Measurements from ENCODE around the gene TMEM151B. TPM values are rescaled to one million over a fixed set of nuclear protein-coding genes. Genes with fewer than 3 reads are reported as not detected.
A peak's percentile ranks its signal among the peaks of the same experiment; 100 is the strongest.

TMEM151B gene
- total and polyA plus RNA-seq, 2 of the 13 experiments (the other 11 are each of a cell fraction or from before 2014, with no cell fraction given) = not detected

DNA sequence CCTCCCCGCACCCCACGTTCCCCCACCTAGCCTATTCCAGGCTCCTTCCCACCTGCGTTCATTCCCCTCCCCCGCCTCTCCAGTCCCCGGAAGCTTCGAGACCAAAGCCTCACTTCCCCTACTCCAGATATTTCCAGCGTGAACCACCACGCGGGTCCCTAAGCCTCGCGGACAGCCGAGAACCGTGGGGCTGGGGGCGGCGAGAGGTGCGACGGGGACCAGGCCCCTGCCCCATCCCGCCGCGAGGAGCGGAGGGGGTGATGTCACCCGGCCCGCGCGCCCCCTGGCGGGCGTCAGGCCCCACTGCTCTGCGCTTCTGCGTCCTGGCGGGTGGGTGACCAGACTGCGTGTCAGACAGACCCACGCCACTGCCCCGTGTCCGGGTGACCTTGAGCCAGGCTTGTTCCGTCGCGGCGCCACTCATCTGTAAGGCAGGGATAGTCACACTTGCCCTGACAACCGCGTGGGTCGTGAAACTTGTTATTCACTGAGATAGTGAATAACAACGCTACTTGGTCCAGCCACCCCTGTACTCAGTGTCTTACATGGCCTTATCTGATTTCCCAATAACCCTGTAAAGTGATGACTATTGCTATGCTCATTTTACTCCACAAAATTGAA is 32.3 kb upstream of the TMEM151B start (continued):
- TF ChIP-seq, protein P1, sequence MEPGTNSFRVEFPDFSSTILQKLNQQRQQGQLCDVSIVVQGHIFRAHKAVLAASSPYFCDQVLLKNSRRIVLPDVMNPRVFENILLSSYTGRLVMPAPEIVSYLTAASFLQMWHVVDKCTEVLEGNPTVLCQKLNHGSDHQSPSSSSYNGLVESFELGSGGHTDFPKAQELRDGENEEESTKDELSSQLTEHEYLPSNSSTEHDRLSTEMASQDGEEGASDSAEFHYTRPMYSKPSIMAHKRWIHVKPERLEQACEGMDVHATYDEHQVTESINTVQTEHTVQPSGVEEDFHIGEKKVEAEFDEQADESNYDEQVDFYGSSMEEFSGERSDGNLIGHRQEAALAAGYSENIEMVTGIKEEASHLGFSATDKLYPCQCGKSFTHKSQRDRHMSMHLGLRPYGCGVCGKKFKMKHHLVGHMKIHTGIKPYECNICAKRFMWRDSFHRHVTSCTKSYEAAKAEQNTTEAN (CRISPR knock-in tag; conservative IDR thresholded peaks at IDR 0.05) = peak; percentile 59; the same call in 1 of the 2 replicates
- TF ChIP-seq TBL1XR1 (IDR thresholded peaks at IDR 0.05; ENCODE audit: borderline replicate concordance, low read length, partially characterized antibody) (no peak), ZNF468 (CRISPR knock-in tag; IDR thresholded peaks at IDR 0.05) (no peak), NBN (conservative IDR thresholded peaks at IDR 0.05) (no peak), ZNF775 (CRISPR knock-in tag; IDR thresholded peaks at IDR 0.05; ENCODE audit: borderline replicate concordance) (no peak; the same call in 1 of the 2 replicates), NONO (IDR thresholded peaks at IDR 0.05) (no peak), NONO (CRISPR knock-in tag; conservative IDR thresholded peaks at IDR 0.05) (peak; percentile 85), RBAK (CRISPR knock-in tag; IDR thresholded peaks at IDR 0.05) (no peak), ZNF577 (CRISPR knock-in tag; IDR thresholded peaks at IDR 0.05; ENCODE audit: borderline replicate concordance, low read depth) (no peak), HIVEP1 (CRISPR knock-in tag; IDR thresholded peaks at IDR 0.05) (no peak), FOXJ3 (CRISPR knock-in tag; IDR thresholded peaks at IDR 0.05; ENCODE audit: borderline replicate concordance) (no peak)
- TF ChIP-seq, protein P2, sequence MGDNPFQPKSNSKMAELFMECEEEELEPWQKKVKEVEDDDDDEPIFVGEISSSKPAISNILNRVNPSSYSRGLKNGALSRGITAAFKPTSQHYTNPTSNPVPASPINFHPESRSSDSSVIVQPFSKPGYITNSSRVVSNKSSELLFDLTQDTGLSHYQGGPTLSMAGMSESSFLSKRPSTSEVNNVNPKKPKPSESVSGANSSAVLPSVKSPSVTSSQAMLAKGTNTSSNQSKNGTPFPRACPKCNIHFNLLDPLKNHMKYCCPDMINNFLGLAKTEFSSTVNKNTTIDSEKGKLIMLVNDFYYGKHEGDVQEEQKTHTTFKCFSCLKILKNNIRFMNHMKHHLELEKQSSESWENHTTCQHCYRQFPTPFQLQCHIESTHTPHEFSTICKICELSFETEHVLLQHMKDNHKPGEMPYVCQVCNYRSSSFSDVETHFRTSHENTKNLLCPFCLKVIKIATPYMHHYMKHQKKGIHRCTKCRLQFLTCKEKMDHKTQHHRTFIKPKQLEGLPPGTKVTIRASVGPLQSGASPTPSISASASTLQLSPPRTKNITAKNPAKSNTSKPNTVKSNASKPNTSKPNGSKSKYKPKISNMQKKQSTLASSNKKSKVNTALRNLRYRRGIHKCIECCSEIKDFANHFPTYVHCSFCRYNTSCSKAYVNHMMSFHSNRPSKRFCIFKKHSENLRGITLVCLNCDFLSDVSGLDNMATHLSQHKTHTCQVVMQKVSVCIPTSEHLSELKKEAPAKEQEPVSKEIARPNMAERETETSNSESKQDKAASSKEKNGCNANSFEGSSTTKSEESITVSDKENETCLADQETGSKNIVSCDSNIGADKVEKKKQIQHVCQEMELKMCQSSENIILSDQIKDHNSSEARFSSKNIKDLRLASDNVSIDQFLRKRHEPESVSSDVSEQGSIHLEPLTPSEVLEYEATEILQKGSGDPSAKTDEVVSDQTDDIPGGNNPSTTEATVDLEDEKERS (CRISPR knock-in tag; IDR thresholded peaks at IDR 0.05) = no peak
- TF ChIP-seq, protein P3, sequence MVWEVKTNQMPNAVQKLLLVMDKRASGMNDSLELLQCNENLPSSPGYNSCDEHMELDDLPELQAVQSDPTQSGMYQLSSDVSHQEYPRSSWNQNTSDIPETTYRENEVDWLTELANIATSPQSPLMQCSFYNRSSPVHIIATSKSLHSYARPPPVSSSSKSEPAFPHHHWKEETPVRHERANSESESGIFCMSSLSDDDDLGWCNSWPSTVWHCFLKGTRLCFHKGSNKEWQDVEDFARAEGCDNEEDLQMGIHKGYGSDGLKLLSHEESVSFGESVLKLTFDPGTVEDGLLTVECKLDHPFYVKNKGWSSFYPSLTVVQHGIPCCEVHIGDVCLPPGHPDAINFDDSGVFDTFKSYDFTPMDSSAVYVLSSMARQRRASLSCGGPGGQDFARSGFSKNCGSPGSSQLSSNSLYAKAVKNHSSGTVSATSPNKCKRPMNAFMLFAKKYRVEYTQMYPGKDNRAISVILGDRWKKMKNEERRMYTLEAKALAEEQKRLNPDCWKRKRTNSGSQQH (CRISPR knock-in tag; IDR thresholded peaks at IDR 0.05; ENCODE audit: low read depth) = no peak
- TF ChIP-seq, protein P4, sequence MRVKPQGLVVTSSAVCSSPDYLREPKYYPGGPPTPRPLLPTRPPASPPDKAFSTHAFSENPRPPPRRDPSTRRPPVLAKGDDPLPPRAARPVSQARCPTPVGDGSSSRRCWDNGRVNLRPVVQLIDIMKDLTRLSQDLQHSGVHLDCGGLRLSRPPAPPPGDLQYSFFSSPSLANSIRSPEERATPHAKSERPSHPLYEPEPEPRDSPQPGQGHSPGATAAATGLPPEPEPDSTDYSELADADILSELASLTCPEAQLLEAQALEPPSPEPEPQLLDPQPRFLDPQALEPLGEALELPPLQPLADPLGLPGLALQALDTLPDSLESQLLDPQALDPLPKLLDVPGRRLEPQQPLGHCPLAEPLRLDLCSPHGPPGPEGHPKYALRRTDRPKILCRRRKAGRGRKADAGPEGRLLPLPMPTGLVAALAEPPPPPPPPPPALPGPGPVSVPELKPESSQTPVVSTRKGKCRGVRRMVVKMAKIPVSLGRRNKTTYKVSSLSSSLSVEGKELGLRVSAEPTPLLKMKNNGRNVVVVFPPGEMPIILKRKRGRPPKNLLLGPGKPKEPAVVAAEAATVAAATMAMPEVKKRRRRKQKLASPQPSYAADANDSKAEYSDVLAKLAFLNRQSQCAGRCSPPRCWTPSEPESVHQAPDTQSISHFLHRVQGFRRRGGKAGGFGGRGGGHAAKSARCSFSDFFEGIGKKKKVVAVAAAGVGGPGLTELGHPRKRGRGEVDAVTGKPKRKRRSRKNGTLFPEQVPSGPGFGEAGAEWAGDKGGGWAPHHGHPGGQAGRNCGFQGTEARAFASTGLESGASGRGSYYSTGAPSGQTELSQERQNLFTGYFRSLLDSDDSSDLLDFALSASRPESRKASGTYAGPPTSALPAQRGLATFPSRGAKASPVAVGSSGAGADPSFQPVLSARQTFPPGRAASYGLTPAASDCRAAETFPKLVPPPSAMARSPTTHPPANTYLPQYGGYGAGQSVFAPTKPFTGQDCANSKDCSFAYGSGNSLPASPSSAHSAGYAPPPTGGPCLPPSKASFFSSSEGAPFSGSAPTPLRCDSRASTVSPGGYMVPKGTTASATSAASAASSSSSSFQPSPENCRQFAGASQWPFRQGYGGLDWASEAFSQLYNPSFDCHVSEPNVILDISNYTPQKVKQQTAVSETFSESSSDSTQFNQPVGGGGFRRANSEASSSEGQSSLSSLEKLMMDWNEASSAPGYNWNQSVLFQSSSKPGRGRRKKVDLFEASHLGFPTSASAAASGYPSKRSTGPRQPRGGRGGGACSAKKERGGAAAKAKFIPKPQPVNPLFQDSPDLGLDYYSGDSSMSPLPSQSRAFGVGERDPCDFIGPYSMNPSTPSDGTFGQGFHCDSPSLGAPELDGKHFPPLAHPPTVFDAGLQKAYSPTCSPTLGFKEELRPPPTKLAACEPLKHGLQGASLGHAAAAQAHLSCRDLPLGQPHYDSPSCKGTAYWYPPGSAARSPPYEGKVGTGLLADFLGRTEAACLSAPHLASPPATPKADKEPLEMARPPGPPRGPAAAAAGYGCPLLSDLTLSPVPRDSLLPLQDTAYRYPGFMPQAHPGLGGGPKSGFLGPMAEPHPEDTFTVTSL (CRISPR knock-in tag; IDR thresholded peaks at IDR 0.05; ENCODE audit: borderline replicate concordance) = no peak

All from HepG2 (cell line).